GM12873 (cell line): ENCODE results near the gene THRA.

Source experiments
- CTCF ChIP-seq: IDR thresholded peaks from 2 replicates; pipeline ENCODE4 v1.5.1; 2012; ENCODE audit warnings: low read depth, mild to moderate bottlenecking, moderate library complexity, low read length, control low read depth; ENCODE audit not compliant: insufficient read depth; ENCODE audit errors: missing control alignments

The THRA gene

GRCh38 chr17:40073454-40074174, 10.8 kb downstream of the THRA start:
- TF ChIP-seq CTCF = no peak

- TF ChIP-seq CTCF = no peak
Observed at GRCh38 chr17:40074175-40074512, 11.4 kb downstream of the THRA start.

- no peak for TF ChIP-seq CTCF
Observed at GRCh38 chr17:40074871-40075200, 12.1 kb downstream of the THRA start.

- peak; percentile 95 for TF ChIP-seq CTCF
Observed at GRCh38 chr17:40075201-40075941, 12.6 kb downstream of the THRA start.

- TF ChIP-seq CTCF = no peak
Observed at GRCh38 chr17:40075942-40076498, 13.3 kb downstream of the THRA start.

GRCh38 chr17:40076591-40076990, 13.8 kb downstream of the THRA start:
- no peak for TF ChIP-seq CTCF

GRCh38 chr17:40079545-40079944, 16.8 kb downstream of the THRA start:
- TF ChIP-seq CTCF = no peak
